Tibial artery (tissue), 4 donors: ENCODE results near the gene DRAP1.

Source experiments
- DNase-seq, 2 donors: peaks; one replicate each; pipeline ENCODE4 v3.0.0-alpha.2; 2019
- H3K27ac ChIP-seq, 2 donors: fragments of 200-600 bp; sonication (generic) in 1 of 2; 1 replicate in 1 of 2; 2 replicates in 1 of 2; pipeline ENCODE4 v1.5.1; 2018 to 2019; ENCODE audit warnings: mild to moderate bottlenecking in 1 of 2
- H3K27me3 ChIP-seq, 2 donors: fragments of 200-600 bp; sonication (generic) in 1 of 2; one replicate each; pipeline versions ENCODE4 v1.5.1 to v1.6.0; 2016 to 2019
- H3K36me3 ChIP-seq, 3 donors: fragments of 200-600 bp; sonication (generic) in 2 of 3; one replicate each; pipeline ENCODE4 v1.5.1; 2016 to 2019; ENCODE audit warnings: mild to moderate bottlenecking in 2 of 3
- H3K4me1 ChIP-seq, 4 donors: fragments of 200-600 bp; sonication (generic) in 2 of 4; 1 replicate in 3 of 4; 2 replicates in 1 of 4; pipeline ENCODE4 v1.5.1; 2016 to 2019
- H3K4me3 ChIP-seq, 2 donors: fragments of 200-600 bp; sonication (generic) in 1 of 2; 1 replicate in 1 of 2; 2 replicates in 1 of 2; pipeline ENCODE4 v1.5.1; 2018 to 2019; ENCODE audit warnings: mild to moderate bottlenecking in 2 of 2
- H3K9me3 ChIP-seq, 3 donors: fragments of 200-600 bp; sonication (generic) in 1 of 3; one replicate each; pipeline ENCODE4 v1.5.1; 2016 to 2019
- CTCF ChIP-seq, 2 experiments: fragments of 200-600 bp in 1 of 2; fragments of 450-650 bp in 1 of 2; IDR thresholded peaks; one replicate each; pipeline ENCODE4 v1.5.1; 2017 to 2019; ENCODE audit warnings: antibody characterized with exemption in 2 of 2, mild to moderate bottlenecking in 1 of 2, moderate library complexity in 1 of 2
- intact Hi-C: fragments of 100-400 bp; cut with DNase I; formaldehyde crosslinking; loops from one replicate; pipeline ENCODE4 v1.15.0; 2023; ENCODE audit warnings: low total_unique reads

The DRAP1 gene

GRCh38 chr11:65872586-65873317 is 46.5 kb upstream of the DRAP1 start, which contains the start of gene EFEMP2:
Gene EFEMP2, minus strand, starts transcription at chr11:65872800. Its CDS starts 446 bp downstream, at chr11:65872354.
- intact Hi-C loops, result no loop called here
- Histone ChIP-seq H3K9me3 (no peaks in the 10 kb centered on the region), H3K36me3 (peaks cover 0 to 27% (median 20%) of the 10 kb centered on the region in 3 donors), H3K4me3 (peak within 1 kb of the TSS; percentile 66 to 76), H3K27ac (peak within 1 kb of the TSS; percentile 96 to 98), H3K27me3 (no peaks in the 10 kb centered on the region), H3K4me1 (peaks cover 0 to 34% (median 26%) of the 10 kb centered on the region in 4 donors)
- peak in 1 of 2 donors; percentile 74 for DNase-seq
- no peak for TF ChIP-seq CTCF (IDR thresholded peaks at IDR 0.05)

- Histone ChIP-seq H3K4me3 (peak overlapping the region; percentile 66 to 76), H3K27me3 (no peaks in the 10 kb centered on the region), H3K27ac (peak overlapping the region; percentile 96 to 98), H3K4me1 (peaks cover 0 to 34% (median 26%) of the 10 kb centered on the region in 4 donors), H3K9me3 (no peaks in the 10 kb centered on the region), H3K36me3 (peaks cover 0 to 19% (median 12%) of the 10 kb centered on the region in 3 donors)
- intact Hi-C loops, result no loop called here
- peak in 1 of 2 experiments; percentile 6 for TF ChIP-seq CTCF (IDR thresholded peaks at IDR 0.05)
- DNase-seq, result peak; percentile 94 to 98
Measured at GRCh38 chr11:65873318-65874156, 45.7 kb upstream of the DRAP1 start.

GRCh38 chr11:65879617-65880016 is 39.6 kb upstream of the DRAP1 start, which contains the start of gene CTSW:
Gene CTSW, plus strand, starts transcription at chr11:65879837. Its CDS starts 18 bp downstream, at chr11:65879855.
- Histone ChIP-seq H3K27me3 (no peaks in the 10 kb centered on the region), H3K4me3 (no peak within 1 kb of the TSS), H3K9me3 (no peaks in the 10 kb centered on the region), H3K36me3 (peaks cover 15 to 25% (median 16%) of the 10 kb centered on the region in 3 donors), H3K4me1 (peaks cover 0 to 5% (median 1%) of the 10 kb centered on the region in 4 donors), H3K27ac (no peak within 1 kb of the TSS)
- peak in 1 of 2 donors; percentile 64 for DNase-seq
- intact Hi-C loops, result no loop called here
- TF ChIP-seq CTCF (IDR thresholded peaks at IDR 0.05), result no peak

GRCh38 chr11:65880027-65880426 is 39.2 kb upstream of the DRAP1 start:
- Histone ChIP-seq H3K9me3 (no peaks in the 10 kb centered on the region), H3K27ac (no peak overlapping the region), H3K27me3 (no peaks in the 10 kb centered on the region), H3K4me1 (peaks cover 0 to 9% (median 3%) of the 10 kb centered on the region in 4 donors), H3K4me3 (no peak overlapping the region), H3K36me3 (peaks cover 15 to 29% (median 19%) of the 10 kb centered on the region in 3 donors)
- no peak for DNase-seq
- TF ChIP-seq CTCF (IDR thresholded peaks at IDR 0.05), result no peak
- intact Hi-C loops, result no loop called here

GRCh38 chr11:65880844-65881421 is 38.3 kb upstream of the DRAP1 start:
- intact Hi-C loops, result no loop called here
- H3K4me1 ChIP-seq, result peaks cover 0 to 10% (median 4%) of the 10 kb centered on the region in 4 donors
- TF ChIP-seq CTCF (IDR thresholded peaks at IDR 0.05), result no peak
- H3K36me3 ChIP-seq, result peaks cover 15 to 36% (median 23%) of the 10 kb centered on the region in 3 donors
- no peaks in the 10 kb centered on the region for H3K27me3 ChIP-seq
- H3K27ac ChIP-seq, result no peak overlapping the region
- H3K9me3 ChIP-seq, result no peaks in the 10 kb centered on the region
- DNase-seq, result no peak
- H3K4me3 ChIP-seq, result no peak overlapping the region
